ENCODE measurements around the gene FHIT.

Gene FHIT

DNA sequence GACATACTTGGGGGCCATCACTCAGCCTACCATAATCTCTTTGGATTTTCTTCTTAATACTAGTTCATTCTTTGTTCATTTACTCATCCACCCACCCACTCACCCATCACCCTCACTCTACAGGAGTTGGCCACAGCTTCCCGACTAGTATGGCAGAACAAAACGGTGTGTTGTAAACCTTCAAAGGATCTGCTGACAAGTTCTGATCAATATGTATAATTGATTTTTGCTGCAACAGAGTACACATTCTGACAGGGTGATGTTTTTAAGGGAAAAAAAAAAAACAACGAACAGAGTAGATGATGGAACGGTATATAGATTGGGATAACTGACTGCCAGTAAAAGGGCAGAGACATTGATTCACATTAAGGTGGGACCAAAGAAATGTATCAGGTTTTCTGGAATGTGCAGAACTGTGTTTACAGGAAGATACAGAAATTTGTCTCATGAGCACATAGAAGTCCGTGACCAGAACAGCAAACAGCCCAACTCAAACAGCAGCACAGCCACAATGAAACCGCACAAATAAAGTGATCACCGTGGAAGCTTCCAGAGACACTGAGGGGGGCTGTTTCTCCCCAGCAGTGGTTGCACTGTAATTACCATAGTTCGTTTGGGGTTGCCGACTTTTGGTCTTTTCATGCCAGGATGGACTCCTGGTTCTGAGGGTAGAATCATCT lies 931.9 kb downstream of the FHIT start:
- no peak overlapping the region for H3K23ac ChIP-seq (ENCODE audit: low read length)
- H3K4ac ChIP-seq (ENCODE audit: low read depth, low read length), result no peak overlapping the region
- no peak overlapping the region for H2AK5ac ChIP-seq (ENCODE audit: low read length)
- H3K27ac ChIP-seq (ENCODE audit: low read depth, low read length), result no peak overlapping the region
- no peak overlapping the region for H3K4me2 ChIP-seq (ENCODE audit: low read length)
- WGBS (ENCODE audit: extremely low coverage, insufficient coverage, low lambda C conversion rate), result no CpG with 5 or more reads among the region's 9 CpGs
- no peak overlapping the region for H2BK5ac ChIP-seq (ENCODE audit: low read length)
- no peaks in the 10 kb centered on the region for H3K79me1 ChIP-seq (ENCODE audit: low read length)
- H4K8ac ChIP-seq (ENCODE audit: low read depth, low read length), result no peak overlapping the region
- no peak overlapping the region for H2BK15ac ChIP-seq (replicated peaks; ENCODE audit: low read depth)
- no peaks in the 10 kb centered on the region for H3K79me2 ChIP-seq (ENCODE audit: control insufficient read depth, insufficient read depth, low read length)
- peaks cover 3% of the 10 kb centered on the region for H3K4me1 ChIP-seq (ENCODE audit: control insufficient read depth, low read depth, low read length)
- H2BK120ac ChIP-seq (ENCODE audit: low read depth, low read length), result no peak overlapping the region
- no peaks in the 10 kb centered on the region for H3K27me3 ChIP-seq (ENCODE audit: insufficient read depth, low read length, poor library complexity)
- H3K36me3 ChIP-seq (ENCODE audit: control insufficient read depth, insufficient read depth, low read length), result no peaks in the 10 kb centered on the region
- H4K5ac ChIP-seq (ENCODE audit: low read length), result no peak overlapping the region
- no peak overlapping the region for H3K9ac ChIP-seq (ENCODE audit: low read length)
- H3K4me3 ChIP-seq (ENCODE audit: low read length), result no peak overlapping the region
- no peak overlapping the region for H3K18ac ChIP-seq (ENCODE audit: low read length)
- DNase-seq, result no peak
- no peak overlapping the region for H3K56ac ChIP-seq (ENCODE audit: low read length)

DNA sequence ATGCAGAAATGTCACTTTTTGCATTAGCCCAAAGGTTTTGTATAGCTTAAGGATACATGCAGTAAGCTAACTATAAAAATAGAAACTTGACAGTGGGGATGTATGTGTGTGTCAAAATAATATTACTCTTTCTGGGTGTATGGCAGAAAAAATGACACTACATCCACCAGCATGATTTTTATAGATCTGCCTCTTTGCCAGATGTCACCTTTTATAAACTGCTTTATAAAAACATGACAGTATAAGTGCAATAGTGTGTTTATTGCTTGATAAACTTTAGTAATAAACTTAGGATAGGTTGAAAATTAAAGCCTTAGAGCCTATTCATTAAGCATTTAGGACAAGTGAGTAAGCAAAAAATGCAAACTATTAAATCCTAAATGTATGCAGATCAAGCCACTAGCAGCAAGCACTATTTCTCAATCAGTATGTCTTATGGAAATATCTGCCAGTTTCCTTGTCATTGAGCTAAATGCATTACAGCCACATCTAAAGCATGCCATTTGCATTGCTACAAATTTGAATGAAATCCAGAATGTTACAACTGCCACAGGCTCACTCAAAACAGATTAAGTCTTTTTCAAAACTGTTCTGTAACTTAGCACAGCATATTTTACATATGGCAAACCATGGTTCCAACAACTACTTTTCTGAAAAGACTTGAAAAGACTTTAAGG lies 935.0 kb downstream of the FHIT start:
- Histone ChIP-seq H3K56ac (ENCODE audit: low read length) (no peak overlapping the region), H4K8ac (ENCODE audit: low read depth, low read length) (no peak overlapping the region), H3K79me2 (ENCODE audit: control insufficient read depth, insufficient read depth, low read length) (no peaks in the 10 kb centered on the region), H3K9ac (ENCODE audit: low read length) (no peak overlapping the region), H3K4me1 (ENCODE audit: control insufficient read depth, low read depth, low read length) (no peaks in the 10 kb centered on the region), H3K18ac (ENCODE audit: low read length) (no peak overlapping the region), H3K36me3 (ENCODE audit: control insufficient read depth, insufficient read depth, low read length) (no peaks in the 10 kb centered on the region), H2BK15ac (replicated peaks; ENCODE audit: low read depth) (no peak overlapping the region), H3K4me3 (ENCODE audit: low read length) (no peak overlapping the region), H3K4ac (ENCODE audit: low read depth, low read length) (no peak overlapping the region), H2BK120ac (ENCODE audit: low read depth, low read length) (no peak overlapping the region), H3K27me3 (ENCODE audit: insufficient read depth, low read length, poor library complexity) (no peaks in the 10 kb centered on the region), H2AK5ac (ENCODE audit: low read length) (no peak overlapping the region), H3K27ac (ENCODE audit: low read depth, low read length) (no peak overlapping the region), H4K5ac (ENCODE audit: low read length) (no peak overlapping the region), H3K4me2 (ENCODE audit: low read length) (no peak overlapping the region), H3K23ac (ENCODE audit: low read length) (no peak overlapping the region), H2BK5ac (ENCODE audit: low read length) (no peak overlapping the region), H3K79me1 (ENCODE audit: low read length) (no peaks in the 10 kb centered on the region)
- no peak for DNase-seq

DNA sequence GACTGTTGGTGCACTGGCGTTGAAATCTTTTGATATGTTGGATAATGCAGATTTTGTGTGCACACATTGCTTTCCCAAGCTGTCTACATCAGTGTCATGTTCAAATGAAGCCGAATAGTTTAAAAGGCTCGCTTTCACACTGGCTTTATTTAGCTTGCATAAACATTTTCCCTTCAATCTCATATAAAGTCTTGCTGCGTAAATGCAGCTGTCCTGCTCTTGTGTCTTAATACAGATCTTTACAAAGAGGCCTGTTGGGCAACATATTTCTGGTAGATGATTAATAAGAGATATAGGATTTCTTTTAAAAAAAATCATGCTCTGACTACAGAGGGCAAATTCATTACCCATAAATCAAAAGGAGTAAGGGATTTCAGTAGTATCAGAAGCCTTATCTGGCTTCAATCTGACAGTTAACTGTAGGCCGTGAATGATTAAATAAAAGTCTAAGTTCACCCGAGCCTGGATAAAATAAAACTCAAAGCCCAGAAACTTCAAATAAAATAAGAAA lies 937.2 kb downstream of the FHIT start:
- H3K79me2 ChIP-seq (ENCODE audit: control insufficient read depth, insufficient read depth, low read length), result no peaks in the 10 kb centered on the region
- no peak overlapping the region for H2BK120ac ChIP-seq (ENCODE audit: low read depth, low read length)
- no peak overlapping the region for H2BK15ac ChIP-seq (replicated peaks; ENCODE audit: low read depth)
- H2AK5ac ChIP-seq (ENCODE audit: low read length), result no peak overlapping the region
- no peak overlapping the region for H3K9ac ChIP-seq (ENCODE audit: low read length)
- H4K8ac ChIP-seq (ENCODE audit: low read depth, low read length), result no peak overlapping the region
- H3K4me2 ChIP-seq (ENCODE audit: low read length), result no peak overlapping the region
- H3K27me3 ChIP-seq (ENCODE audit: insufficient read depth, low read length, poor library complexity), result no peaks in the 10 kb centered on the region
- no peak overlapping the region for H3K18ac ChIP-seq (ENCODE audit: low read length)
- DNase-seq, result no peak
- H3K79me1 ChIP-seq (ENCODE audit: low read length), result no peaks in the 10 kb centered on the region
- WGBS (ENCODE audit: extremely low coverage, insufficient coverage, low lambda C conversion rate), result no CpG with 5 or more reads among the region's 6 CpGs
- H3K27ac ChIP-seq (ENCODE audit: low read depth, low read length), result no peak overlapping the region
- H2BK5ac ChIP-seq (ENCODE audit: low read length), result no peak overlapping the region
- H3K4me1 ChIP-seq (ENCODE audit: control insufficient read depth, low read depth, low read length), result no peaks in the 10 kb centered on the region
- H3K4me3 ChIP-seq (ENCODE audit: low read length), result no peak overlapping the region
- H3K56ac ChIP-seq (ENCODE audit: low read length), result no peak overlapping the region
- H3K23ac ChIP-seq (ENCODE audit: low read length), result no peak overlapping the region
- H3K36me3 ChIP-seq (ENCODE audit: control insufficient read depth, insufficient read depth, low read length), result no peaks in the 10 kb centered on the region
- H3K4ac ChIP-seq (ENCODE audit: low read depth, low read length), result no peak overlapping the region
- no peak overlapping the region for H4K5ac ChIP-seq (ENCODE audit: low read length)

DNA sequence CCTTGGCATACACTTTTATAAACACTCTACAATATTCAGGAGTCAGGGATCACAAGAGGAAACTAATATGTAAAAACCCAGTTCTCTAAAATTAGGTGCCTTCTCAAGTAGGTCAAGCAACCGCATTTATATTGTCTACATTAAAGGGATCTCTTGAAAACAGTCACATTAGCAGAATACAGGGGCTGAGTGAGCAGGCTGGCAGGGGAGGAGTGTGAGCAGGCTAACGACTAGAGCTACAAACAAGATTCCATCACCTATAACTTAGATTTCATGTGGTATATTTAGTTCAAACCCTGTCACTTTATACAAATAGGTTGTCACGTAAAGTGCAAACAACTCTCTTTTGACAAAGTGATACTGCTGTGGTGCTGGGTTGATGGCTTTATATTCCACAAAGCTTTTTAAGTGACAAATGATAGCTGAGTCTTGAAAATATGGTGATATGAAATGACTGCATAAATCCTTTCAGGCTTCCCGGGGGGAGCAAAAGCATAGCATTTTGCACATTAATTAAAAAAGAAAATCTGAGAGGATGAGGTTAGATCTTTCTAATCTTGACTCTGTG lies 937.9 kb downstream of the FHIT start:
- Histone ChIP-seq H3K4me1 (ENCODE audit: control insufficient read depth, low read depth, low read length) (no peaks in the 10 kb centered on the region), H2BK15ac (replicated peaks; ENCODE audit: low read depth) (no peak overlapping the region), H3K79me1 (ENCODE audit: low read length) (no peaks in the 10 kb centered on the region), H3K79me2 (ENCODE audit: control insufficient read depth, insufficient read depth, low read length) (no peaks in the 10 kb centered on the region), H4K8ac (ENCODE audit: low read depth, low read length) (no peak overlapping the region), H3K36me3 (ENCODE audit: control insufficient read depth, insufficient read depth, low read length) (no peaks in the 10 kb centered on the region), H3K27ac (ENCODE audit: low read depth, low read length) (no peak overlapping the region), H2AK5ac (ENCODE audit: low read length) (no peak overlapping the region), H2BK120ac (ENCODE audit: low read depth, low read length) (no peak overlapping the region), H3K4ac (ENCODE audit: low read depth, low read length) (no peak overlapping the region), H3K4me2 (ENCODE audit: low read length) (no peak overlapping the region), H3K27me3 (ENCODE audit: insufficient read depth, low read length, poor library complexity) (no peaks in the 10 kb centered on the region), H2BK5ac (ENCODE audit: low read length) (no peak overlapping the region), H3K23ac (ENCODE audit: low read length) (no peak overlapping the region), H4K5ac (ENCODE audit: low read length) (no peak overlapping the region), H3K18ac (ENCODE audit: low read length) (no peak overlapping the region), H3K4me3 (ENCODE audit: low read length) (no peak overlapping the region), H3K9ac (ENCODE audit: low read length) (no peak overlapping the region), H3K56ac (ENCODE audit: low read length) (no peak overlapping the region)
- WGBS (ENCODE audit: extremely low coverage, insufficient coverage, low lambda C conversion rate), result no CpG with 5 or more reads among the region's 4 CpGs
- no peak for DNase-seq

DNA sequence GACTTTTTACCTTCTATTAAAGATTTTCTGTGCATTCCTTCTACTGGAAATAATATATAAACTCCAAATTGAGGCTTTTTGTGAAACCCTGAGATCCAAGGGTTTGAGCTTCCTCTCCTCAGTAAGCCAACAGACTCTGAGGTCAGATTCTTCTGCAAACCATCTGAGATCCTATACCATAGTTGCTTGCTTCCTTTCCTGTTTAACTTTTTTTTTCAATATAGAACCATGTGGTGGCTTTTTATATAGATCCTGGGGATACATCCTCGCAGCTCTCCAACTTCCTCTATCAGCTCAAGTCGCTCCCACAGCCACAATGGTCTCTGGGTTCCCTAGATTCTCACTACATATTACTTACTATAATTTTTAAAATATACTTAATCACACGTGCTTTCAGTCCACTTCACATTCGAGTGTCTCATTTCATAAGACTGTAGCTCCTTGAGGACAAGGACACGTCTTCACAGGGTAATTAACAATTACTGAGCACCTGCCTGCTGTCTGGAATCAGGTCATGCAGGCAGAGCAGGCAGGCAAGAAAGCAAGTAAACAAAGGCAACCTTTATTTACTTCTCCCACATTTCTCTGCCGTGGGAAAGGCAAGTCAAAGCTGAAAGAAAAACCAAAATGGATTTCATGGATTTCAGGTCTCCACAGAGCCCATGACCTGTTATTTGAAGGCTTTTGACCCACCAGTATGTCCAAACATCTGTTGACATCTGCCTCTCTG lies 941.5 kb downstream of the FHIT start:
- no peaks in the 10 kb centered on the region for H3K79me2 ChIP-seq (ENCODE audit: control insufficient read depth, insufficient read depth, low read length)

More for the DNA sequence above, 941.5 kb downstream of the FHIT start:
- no peak overlapping the region for H3K9ac ChIP-seq (ENCODE audit: low read length)
- no peak for DNase-seq
- H3K23ac ChIP-seq (ENCODE audit: low read length), result no peak overlapping the region
- H2AK5ac ChIP-seq (ENCODE audit: low read length), result no peak overlapping the region
- H3K4me1 ChIP-seq (ENCODE audit: control insufficient read depth, low read depth, low read length), result no peaks in the 10 kb centered on the region
- no peak overlapping the region for H2BK120ac ChIP-seq (ENCODE audit: low read depth, low read length)
- no peaks in the 10 kb centered on the region for H3K27me3 ChIP-seq (ENCODE audit: insufficient read depth, low read length, poor library complexity)
- no CpG with 5 or more reads among the region's 6 CpGs for WGBS (ENCODE audit: extremely low coverage, insufficient coverage, low lambda C conversion rate)
- no peak overlapping the region for H3K27ac ChIP-seq (ENCODE audit: low read depth, low read length)
- H3K79me1 ChIP-seq (ENCODE audit: low read length), result no peaks in the 10 kb centered on the region
- no peaks in the 10 kb centered on the region for H3K36me3 ChIP-seq (ENCODE audit: control insufficient read depth, insufficient read depth, low read length)
- H3K4me3 ChIP-seq (ENCODE audit: low read length), result no peak overlapping the region
- no peak overlapping the region for H3K4me2 ChIP-seq (ENCODE audit: low read length)
- H2BK5ac ChIP-seq (ENCODE audit: low read length), result no peak overlapping the region
- no peak overlapping the region for H2BK15ac ChIP-seq (replicated peaks; ENCODE audit: low read depth)
- no peak overlapping the region for H3K56ac ChIP-seq (ENCODE audit: low read length)
- H4K5ac ChIP-seq (ENCODE audit: low read length), result no peak overlapping the region
- H4K8ac ChIP-seq (ENCODE audit: low read depth, low read length), result no peak overlapping the region
- H3K18ac ChIP-seq (ENCODE audit: low read length), result no peak overlapping the region
- H3K4ac ChIP-seq (ENCODE audit: low read depth, low read length), result no peak overlapping the region
